GM12878 (cell line): ENCODE results near the gene LIPK. TPM values are rescaled to one million over a fixed set of nuclear protein-coding genes. Genes with fewer than 3 reads are reported as not detected.

ENCODE experiments used
- ATAC-seq: fragments of 200-7000 bp; cut with Tn5 transposase; 3 replicates; pipeline ENCODE4 v1.9.1; 2020; ENCODE audit warnings: mild to moderate bottlenecking, moderate library complexity
- BruUV-seq: library from RNA; stranded (reverse); fragments of 400-500 nt; replicated peaks from 2 replicates; lab custom pipeline; 2021; lab: Mats Ljungman, UMichigan
- CTCF ChIA-PET: fragments of 300-600 bp; sonication (Branson Sonifier 250); formaldehyde crosslinking; extraction: SDS; loops from one replicate; lab custom pipeline; 2021; ENCODE audit warnings: inconsistent platforms; lab: Yijun Ruan, JAX
- POLR2A ChIA-PET: fragments of 350-600 bp; formaldehyde crosslinking; extraction: SDS; loops from one replicate; lab custom pipeline; 2021; ENCODE audit warnings: inconsistent platforms; lab: Charles Lee
- RAD21 ChIA-PET: fragments of 300-600 bp; sonication (Branson Sonifier 250); formaldehyde crosslinking; loops from one replicate; lab custom pipeline; 2023; ENCODE audit warnings: antibody characterized with exemption; ENCODE audit not compliant: unreplicated experiment; lab: Charles Lee
- SMC1A ChIA-PET: fragments of 300-600 bp; sonication (Branson Sonifier 250); formaldehyde crosslinking; loops from one replicate; lab custom pipeline; 2023; ENCODE audit not compliant: unreplicated experiment, uncharacterized antibody; lab: Charles Lee
- DNase-seq: peaks from one replicate; pipeline ENCODE4 v3.0.0-alpha.2; 2011; ENCODE audit warnings: low read depth, low spot score
- FAIRE-seq: peaks from 3 replicates; lab custom pipeline; 2011; peaks lifted over from hg19 to GRCh38; lab: Jason Lieb, UNC
- H2AFZ ChIP-seq: 2 replicates; pipeline ENCODE4 v1.6.0; 2011; ENCODE audit warnings: low read depth, low read length, control low read depth; ENCODE audit not compliant: control insufficient read depth
- H3K27ac ChIP-seq: 2 replicates; pipeline ENCODE4 v1.5.1; 2011; ENCODE audit warnings: control low read depth; ENCODE audit not compliant: control insufficient read depth, insufficient read depth
- H3K27me3 ChIP-seq, 2 experiments: replicated peaks in 1 of 2; 2 replicates each; pipeline versions ENCODE4 v1.6.0 to v1.6.1; 2011; ENCODE audit warnings: low read length in 1 of 2; ENCODE audit not compliant: control insufficient read depth in 2 of 2, insufficient read depth in 2 of 2
- H3K36me3 ChIP-seq, 2 experiments: 2 replicates each; pipeline ENCODE4 v1.5.1; 2011; ENCODE audit warnings: low read length in 1 of 2; ENCODE audit not compliant: control insufficient read depth in 2 of 2, insufficient read depth in 2 of 2
- H3K4me1 ChIP-seq: 2 replicates; pipeline ENCODE4 v1.6.1; 2011; ENCODE audit warnings: mild to moderate bottlenecking, low read length, moderate library complexity, mixed read lengths; ENCODE audit not compliant: control insufficient read depth, insufficient read depth
- H3K4me2 ChIP-seq: 2 replicates; pipeline ENCODE4 v1.6.0; 2011; ENCODE audit warnings: control low read depth; ENCODE audit not compliant: control insufficient read depth, insufficient read depth
- H3K4me3 ChIP-seq: fragments of 200-600 bp; sonication (generic); 2 replicates; pipeline ENCODE4 v1.5.1; 2016
- H3K79me2 ChIP-seq: 2 replicates; pipeline ENCODE4 v1.6.0; 2011; ENCODE audit warnings: low read length; ENCODE audit not compliant: control insufficient read depth, insufficient read depth
- H3K9ac ChIP-seq: 2 replicates; pipeline ENCODE4 v1.8.0; 2011; ENCODE audit warnings: low read length, control low read depth, mixed read lengths; ENCODE audit not compliant: control insufficient read depth, insufficient read depth
- H3K9me3 ChIP-seq: replicated peaks from 3 replicates; pipeline ENCODE4 v1.5.1; 2011; ENCODE audit warnings: mild to moderate bottlenecking, low read length; ENCODE audit not compliant: control insufficient read depth, insufficient read depth
- H4K20me1 ChIP-seq: 2 replicates; pipeline ENCODE4 v1.6.0; 2011; ENCODE audit not compliant: control insufficient read depth, insufficient read depth
- ATF3 ChIP-seq: IDR thresholded peaks from 2 replicates; pipeline ENCODE4 v1.6.1; 2011; ENCODE audit warnings: low read depth, mild to moderate bottlenecking, low read length, moderate library complexity, borderline replicate concordance; ENCODE audit errors: extremely low read depth
- E4F1 ChIP-seq: fragments of 450-650 bp; IDR thresholded peaks from 2 replicates; pipeline ENCODE4 v1.6.1; 2018; ENCODE audit warnings: borderline replicate concordance, mild to moderate bottlenecking; ENCODE audit not compliant: partially characterized antibody
- EP300 ChIP-seq, 2 experiments: fragments of 150-350 bp in 1 of 2; IDR thresholded peaks; 2 replicates each; pipeline ENCODE4 v1.6.1; 2011 to 2012; ENCODE audit warnings: low read depth in 2 of 2, low read length in 2 of 2, borderline replicate concordance in 1 of 2, improper control_type of control experiment in 1 of 2, inconsistent platforms in 1 of 2; ENCODE audit not compliant: control insufficient read depth in 1 of 2
- FOXK2 ChIP-seq: fragments of 450-650 bp; IDR thresholded peaks from 2 replicates; pipeline ENCODE4 v1.6.1; 2017; ENCODE audit warnings: mild to moderate bottlenecking, moderate library complexity
- KDM1A ChIP-seq: fragments of 200-600 bp; sonication (generic); IDR thresholded peaks from 2 replicates; pipeline ENCODE4 v1.6.1; 2016; ENCODE audit warnings: borderline replicate concordance
- NR2C1 ChIP-seq: fragments of 450-650 bp; IDR thresholded peaks from 2 replicates; pipeline ENCODE4 v1.6.1; 2017; ENCODE audit warnings: antibody characterized with exemption, mild to moderate bottlenecking, moderate library complexity
- SMAD1 ChIP-seq: fragments of 450-650 bp; IDR thresholded peaks from 2 replicates; pipeline ENCODE4 v1.6.1; 2018; ENCODE audit warnings: mild to moderate bottlenecking, low read depth; ENCODE audit not compliant: partially characterized antibody
- STAT1 ChIP-seq: fragments of 450-650 bp; conservative IDR thresholded peaks from 2 replicates; pipeline ENCODE4 v1.6.1; 2014; ENCODE audit warnings: antibody characterized with exemption, mild to moderate bottlenecking
- ZBTB11 ChIP-seq: fragments of 450-650 bp; formaldehyde crosslinking; IDR thresholded peaks from 2 replicates; pipeline ENCODE4 v1.5.0; 2022; ENCODE audit warnings: mild to moderate bottlenecking, missing genetic modification characterization
- WGBS: methylation state at CpG from one replicate; pipeline ENCODE4 v1.1.6; 2016; ENCODE audit warnings: low lambda C conversion rate; ENCODE audit not compliant: insufficient replicate concordance, insufficient coverage; ENCODE audit errors: missing lambda C conversion rate; 5-methylcytosine and 5-hydroxymethylcytosine counted together
- in situ Hi-C: fragments of 300-500 bp; cut with MboI; formaldehyde crosslinking; loops from 9 replicates; pipeline ENCODE4 v1.14.3; 2018; ENCODE audit warnings: mixed read lengths
- intact Hi-C: fragments of 100-400 bp; cut with micrococcal nuclease; formaldehyde crosslinking; loops from one replicate; pipeline ENCODE4 v1.14.2; 2022; ENCODE audit not compliant: unreplicated experiment
- polyA plus RNA-seq, 11 experiments: library from polyadenylated mRNA; depleted of rRNA in 4 of 11; unstranded in 6 of 11; stranded (reverse) in 5 of 11; fragments of >200 nt; fragmentation: Nextera tagmentation in 4 of 11; fragmentation: Illumina TruSeq in 1 of 11; extraction: Ambion mirVana in 4 of 11; extraction: Trizol in 1 of 11; gene quantifications; 1 replicate in 1 of 11; 2 replicates in 10 of 11; pipeline versions ENCODE4 v1.2.1 to v1.2.3, GENCODE V29; 2011 to 2016; ENCODE audit warnings: inconsistent platforms in 2 of 11, missing spikeins in 2 of 11, low read depth in 1 of 11
- total RNA-seq, 4 experiments: library from RNA; depleted of rRNA in 3 of 4; stranded (reverse); fragments of >200 nt in 3 of 4; fragmentation: Illumina TruSeq in 1 of 4; extraction: Trizol in 1 of 4; gene quantifications; 2 replicates each; pipeline versions ENCODE4 v1.2.1 to v1.2.3, GENCODE V29; 2013 to 2021

The LIPK gene
- total and polyA plus RNA-seq, 10 of the 15 experiments (the other 5 are each of a cell fraction or from before 2014, with no cell fraction given) = not detected

- Histone ChIP-seq H3K9ac (no peak overlapping the region), H3K4me3 (no peak overlapping the region), H3K36me3 (no peaks in the 10 kb centered on the region), H3K27ac (no peak overlapping the region), H3K27me3 (no peaks in the 10 kb centered on the region), H3K4me2 (no peak overlapping the region), H3K79me2 (no peaks in the 10 kb centered on the region), H4K20me1 (no peaks in the 10 kb centered on the region), H2AFZ (no peak overlapping the region), H3K4me1 (0 out of 2 replicates have a peak, but pooled peaks cover 3% of the 10 kb centered on the region), H3K9me3 (no peaks in the 10 kb centered on the region)
- TF ChIP-seq SMAD1 = no peak
- no peak for TF ChIP-seq EP300 (IDR thresholded peaks at IDR 0.05; ENCODE audit: borderline replicate concordance in 1 of 2, control insufficient read depth in 1 of 2, low read depth in 2 of 2, low read length in 2 of 2)
- no peak for TF ChIP-seq STAT1
- no peak for FAIRE-seq
- POLR2A ChIA-PET = interaction anchor here (0.6 kb wide), 1 partner anchor 107 kb away, joined by 3 read pairs; no protein-coding TSS in a partner anchor
- WGBS = 58% methylated on average over 1 of the region's 1 CpG
- CTCF ChIA-PET = interaction anchor here (1.3 kb wide), 1 partner anchor 37 kb away, joined by 3 read pairs; no protein-coding TSS in a partner anchor
- BruUV-seq = no TSS peak
- in situ Hi-C loops (no loop called here), intact Hi-C loops (no loop called here)
- DNase-seq = no peak
- ATAC-seq = no peak
- SMC1A ChIA-PET = interaction anchor here (1.4 to 4.7 kb wide), 2 partner anchors 9 to 43 kb away, joined by 4 to 20 read pairs; no protein-coding TSS in a partner anchor
- RAD21 ChIA-PET = interaction anchor here (1.6 kb wide), 1 partner anchor 25 kb away, joined by 4 read pairs; no protein-coding TSS in a partner anchor
These were observed 59.8 kb downstream of the LIPK start for GRCh38 chr10:88765816-88766215.

- Histone ChIP-seq H3K4me3 (no peak overlapping the region), H4K20me1 (no peaks in the 10 kb centered on the region), H3K4me1 (no peaks in the 10 kb centered on the region), H3K9me3 (no peaks in the 10 kb centered on the region), H2AFZ (no peak overlapping the region), H3K27ac (no peak overlapping the region), H3K9ac (no peak overlapping the region), H3K27me3 (no peaks in the 10 kb centered on the region), H3K36me3 (no peaks in the 10 kb centered on the region), H3K4me2 (no peak overlapping the region), H3K79me2 (no peaks in the 10 kb centered on the region)
- intact Hi-C loops = no loop called here
- RAD21 ChIA-PET = no interaction called here
- FAIRE-seq (no peak), DNase-seq (no peak), ATAC-seq (no peak)
- CTCF ChIA-PET = interaction anchor here (0.5 to 1.7 kb wide), 9 partner anchors 9 to 311 kb away, joined by 3 to 5 read pairs (median 3); partner anchors contain the start of gene LIPN
- in situ Hi-C loops = no loop called here
- SMC1A ChIA-PET = interaction anchor here (0.9 to 2.0 kb wide), 4 partner anchors 9 to 28 kb away, joined by 3 to 8 read pairs (median 4); partner anchors contain the start of gene LIPN
- no TSS peak for BruUV-seq
- WGBS = 28% methylated on average over 1 of the region's 1 CpG
- POLR2A ChIA-PET = no interaction called here
- TF ChIP-seq FOXK2 (no peak), KDM1A (no peak), E4F1 (no peak), ZBTB11 (no peak), ATF3 (no peak), NR2C1 (no peak)
These were observed 63.3 kb downstream of the LIPK start for GRCh38 chr10:88769384-88769783.
